ENCODE data around the gene PAH. TPM values are rescaled to one million over a fixed set of nuclear protein-coding genes. Genes with fewer than 3 reads are reported as not detected.

PAH gene
- total and polyA plus RNA-seq, 2 donors from 2014 or later, result 8.7 to 193 TPM

DNA sequence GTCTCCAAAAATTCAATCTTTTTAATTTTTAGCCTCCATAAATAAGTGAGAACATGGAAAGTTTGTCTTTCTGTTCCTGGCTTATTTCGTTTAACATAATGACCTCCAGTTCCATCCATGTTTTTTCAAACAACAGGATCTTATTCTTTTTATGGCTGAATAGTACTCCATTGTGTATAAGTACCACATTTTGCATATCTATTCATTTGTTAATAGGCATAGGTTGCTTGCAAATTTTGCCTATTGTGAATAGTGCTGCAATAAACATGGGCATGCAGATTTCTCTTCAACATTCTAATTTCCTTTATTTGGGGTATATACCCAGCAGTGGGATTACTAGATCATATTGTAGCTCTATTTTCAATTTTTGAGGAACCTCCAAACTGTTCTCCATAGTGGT is 16.1 kb upstream of the PAH start:
- Histone ChIP-seq H3K27me3 (ENCODE audit: control insufficient read depth, insufficient read depth, low read length) (no peaks in the 10 kb centered on the region), H3K4me1 (ENCODE audit: control insufficient read depth in 2 of 3, insufficient read depth in 2 of 3, low read depth in 1 of 3, low read length in 3 of 3) (no peaks in the 10 kb centered on the region), H3K9me3 (ENCODE audit: control insufficient read depth in 2 of 3, insufficient read depth in 1 of 3, low read length in 3 of 3) (no peaks in the 10 kb centered on the region), H3K27ac (ENCODE audit: low read depth in 2 of 2, low read length in 2 of 2) (no peak overlapping the region), H3K4me3 (ENCODE audit: low read length in 3 of 3) (no peak overlapping the region), H3K9ac (ENCODE audit: low read length in 3 of 3) (no peak overlapping the region), H3K36me3 (ENCODE audit: control insufficient read depth in 2 of 3, insufficient read depth in 3 of 3, low read length in 3 of 3) (no peaks in the 10 kb centered on the region)
- TF ChIP-seq, protein P1, sequence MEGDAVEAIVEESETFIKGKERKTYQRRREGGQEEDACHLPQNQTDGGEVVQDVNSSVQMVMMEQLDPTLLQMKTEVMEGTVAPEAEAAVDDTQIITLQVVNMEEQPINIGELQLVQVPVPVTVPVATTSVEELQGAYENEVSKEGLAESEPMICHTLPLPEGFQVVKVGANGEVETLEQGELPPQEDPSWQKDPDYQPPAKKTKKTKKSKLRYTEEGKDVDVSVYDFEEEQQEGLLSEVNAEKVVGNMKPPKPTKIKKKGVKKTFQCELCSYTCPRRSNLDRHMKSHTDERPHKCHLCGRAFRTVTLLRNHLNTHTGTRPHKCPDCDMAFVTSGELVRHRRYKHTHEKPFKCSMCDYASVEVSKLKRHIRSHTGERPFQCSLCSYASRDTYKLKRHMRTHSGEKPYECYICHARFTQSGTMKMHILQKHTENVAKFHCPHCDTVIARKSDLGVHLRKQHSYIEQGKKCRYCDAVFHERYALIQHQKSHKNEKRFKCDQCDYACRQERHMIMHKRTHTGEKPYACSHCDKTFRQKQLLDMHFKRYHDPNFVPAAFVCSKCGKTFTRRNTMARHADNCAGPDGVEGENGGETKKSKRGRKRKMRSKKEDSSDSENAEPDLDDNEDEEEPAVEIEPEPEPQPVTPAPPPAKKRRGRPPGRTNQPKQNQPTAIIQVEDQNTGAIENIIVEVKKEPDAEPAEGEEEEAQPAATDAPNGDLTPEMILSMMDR (IDR thresholded peaks at IDR 0.05; ENCODE audit: borderline replicate concordance, extremely low read depth, insufficient read depth), result no peak
- no peak for FAIRE-seq
- DNase-seq, result no peak
- intact Hi-C loops (cut with DNase I), result no loop called here

DNA sequence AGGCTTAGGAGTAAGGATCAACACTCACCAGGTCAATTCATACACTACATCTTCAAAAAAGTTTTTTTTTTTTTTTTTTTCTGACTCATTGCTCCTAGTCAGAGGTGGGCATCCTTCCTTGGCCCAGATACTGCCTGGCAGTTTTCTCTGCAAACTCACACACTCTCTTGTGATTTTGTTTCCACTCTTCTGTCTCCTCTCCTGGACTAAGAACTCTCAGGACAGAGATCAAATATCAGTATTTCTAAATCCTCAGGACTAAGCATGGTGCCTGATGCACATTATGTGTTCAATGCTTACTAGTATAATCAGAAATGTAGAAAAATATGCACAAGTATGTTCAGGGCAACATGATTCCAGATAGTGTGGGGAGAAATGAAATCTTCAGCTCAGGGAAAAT is 10.2 kb upstream of the PAH start:
- FAIRE-seq (no peak), DNase-seq (no peak)
- Histone ChIP-seq H3K9me3 (ENCODE audit: control insufficient read depth in 2 of 3, insufficient read depth in 1 of 3, low read length in 3 of 3) (no peaks in the 10 kb centered on the region), H3K27me3 (ENCODE audit: control insufficient read depth, insufficient read depth, low read length) (no peaks in the 10 kb centered on the region), H3K4me1 (ENCODE audit: control insufficient read depth in 2 of 3, insufficient read depth in 2 of 3, low read depth in 1 of 3, low read length in 3 of 3) (no peaks in the 10 kb centered on the region), H3K27ac (ENCODE audit: low read depth in 2 of 2, low read length in 2 of 2) (no peak overlapping the region), H3K36me3 (ENCODE audit: control insufficient read depth in 2 of 3, insufficient read depth in 3 of 3, low read length in 3 of 3) (no peaks in the 10 kb centered on the region), H3K9ac (ENCODE audit: low read length in 3 of 3) (no peak overlapping the region), H3K4me3 (ENCODE audit: low read length in 3 of 3) (no peak overlapping the region)
- TF ChIP-seq, protein P1 (IDR thresholded peaks at IDR 0.05; ENCODE audit: borderline replicate concordance, extremely low read depth, insufficient read depth), result no peak
- intact Hi-C loops (cut with DNase I), result no loop called here

DNA sequence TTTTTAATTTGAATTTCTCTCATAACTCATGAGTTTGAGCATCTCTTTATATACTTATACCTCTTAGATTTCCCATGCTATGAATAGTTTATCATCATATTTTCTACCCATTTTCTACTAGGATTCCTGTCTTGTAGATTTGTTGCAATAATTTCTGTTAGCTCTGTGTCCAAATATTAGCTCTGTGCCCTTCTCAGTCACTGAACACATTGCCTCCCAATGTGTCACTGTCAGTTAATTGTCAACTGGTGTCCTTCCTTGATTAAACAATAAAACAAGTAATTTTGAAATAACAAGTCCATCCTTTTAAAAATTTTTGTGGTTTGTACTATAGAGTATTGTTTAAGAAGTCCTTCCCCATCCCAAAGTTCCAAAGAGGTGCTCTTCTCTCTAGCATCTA is 4.2 kb upstream of the PAH start:
- intact Hi-C loops (cut with DNase I), result no loop called here
- Histone ChIP-seq H3K27me3 (ENCODE audit: control insufficient read depth, insufficient read depth, low read length) (no peaks in the 10 kb centered on the region), H3K4me3 (ENCODE audit: low read length in 3 of 3) (no peak overlapping the region), H3K9me3 (ENCODE audit: control insufficient read depth in 2 of 3, insufficient read depth in 1 of 3, low read length in 3 of 3) (no peaks in the 10 kb centered on the region), H3K4me1 (ENCODE audit: control insufficient read depth in 2 of 3, insufficient read depth in 2 of 3, low read depth in 1 of 3, low read length in 3 of 3) (peaks cover 0 to 7% (median 0%) of the 10 kb centered on the region in 3 donors), H3K36me3 (ENCODE audit: control insufficient read depth in 2 of 3, insufficient read depth in 3 of 3, low read length in 3 of 3) (no peaks in the 10 kb centered on the region), H3K9ac (ENCODE audit: low read length in 3 of 3) (no peak overlapping the region), H3K27ac (ENCODE audit: low read depth in 2 of 2, low read length in 2 of 2) (no peak overlapping the region)
- TF ChIP-seq, protein P1 (IDR thresholded peaks at IDR 0.05; ENCODE audit: borderline replicate concordance, extremely low read depth, insufficient read depth), result no peak
- FAIRE-seq (no peak), DNase-seq (no peak)

DNA sequence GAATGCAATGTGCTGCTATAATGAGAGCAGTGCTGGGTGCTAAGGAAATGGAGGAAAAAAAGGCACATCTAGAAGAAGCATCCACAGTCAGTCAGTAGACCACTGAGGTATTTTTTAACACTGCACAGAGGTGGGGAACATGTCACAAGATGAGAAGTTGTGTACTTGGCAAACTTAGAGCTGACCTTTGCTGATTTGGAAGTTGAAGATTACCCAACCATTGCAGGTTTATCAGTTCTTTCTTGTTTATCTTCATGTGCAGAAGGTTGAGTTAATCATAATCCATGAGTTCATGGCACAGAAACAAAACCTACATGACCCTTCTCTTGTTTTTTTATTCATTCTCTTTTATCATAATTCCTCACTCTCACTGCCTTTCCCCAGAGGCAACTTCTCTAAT is 3.2 kb upstream of the PAH start:
- FAIRE-seq (no peak), DNase-seq (peak in 1 of 5 donors; percentile 3)
- Histone ChIP-seq H3K27ac (ENCODE audit: low read depth in 2 of 2, low read length in 2 of 2) (no peak overlapping the region), H3K9me3 (ENCODE audit: control insufficient read depth in 2 of 3, insufficient read depth in 1 of 3, low read length in 3 of 3) (no peaks in the 10 kb centered on the region), H3K36me3 (ENCODE audit: control insufficient read depth in 2 of 3, insufficient read depth in 3 of 3, low read length in 3 of 3) (no peaks in the 10 kb centered on the region), H3K4me1 (ENCODE audit: control insufficient read depth in 2 of 3, insufficient read depth in 2 of 3, low read depth in 1 of 3, low read length in 3 of 3) (peaks cover 0 to 7% (median 0%) of the 10 kb centered on the region in 3 donors), H3K4me3 (ENCODE audit: low read length in 3 of 3) (no peak overlapping the region), H3K27me3 (ENCODE audit: control insufficient read depth, insufficient read depth, low read length) (no peaks in the 10 kb centered on the region), H3K9ac (ENCODE audit: low read length in 3 of 3) (no peak overlapping the region)
- TF ChIP-seq, protein P1 (IDR thresholded peaks at IDR 0.05; ENCODE audit: borderline replicate concordance, extremely low read depth, insufficient read depth), result no peak
- intact Hi-C loops (cut with DNase I), result no loop called here
